MCF 10A (cell line): ENCODE data around the gene GAA. TPM values are rescaled to one million over a fixed set of nuclear protein-coding genes. Genes with fewer than 3 reads are reported as not detected.
"Not testable (repeated sequence)": the region's sequence is repeated elsewhere in the genome, so short reads cannot be mapped to it uniquely, and the experiment has no call there.

Source experiments
- BruUV-seq: library from RNA; stranded (reverse); fragments of 400-500 nt; replicated peaks from 2 replicates; lab custom pipeline; 2021; lab: Mats Ljungman, UMichigan
- CTCF ChIA-PET: fragments of 300-600 bp; sonication (Branson Sonifier 250); formaldehyde crosslinking; extraction: SDS; loops from one replicate; lab custom pipeline; 2021; ENCODE audit warnings: antibody characterized with exemption, inconsistent platforms; lab: Yijun Ruan, JAX
- POLR2A ChIA-PET: fragments of 300-600, 350-650 bp; sonication (Branson Sonifier 250); formaldehyde crosslinking; extraction: SDS; loops from one replicate; lab custom pipeline; 2020; ENCODE audit warnings: antibody characterized with exemption, inconsistent platforms; lab: Yijun Ruan, JAX
- DNase-seq: peaks from one replicate; pipeline ENCODE4 v3.0.0-alpha.2; 2018; ENCODE audit not compliant: unreplicated experiment
- H3K27ac Mint-ChIP-seq: one replicate; pipeline ENCODE4 v1.8.0; 2022; ENCODE audit warnings: mild to moderate bottlenecking, low read depth, mixed read lengths; ENCODE audit not compliant: unreplicated experiment
- H3K27me3 Mint-ChIP-seq: one replicate; pipeline ENCODE4 v1.8.0; 2022; ENCODE audit warnings: mixed read lengths; ENCODE audit not compliant: insufficient read depth, unreplicated experiment
- H3K36me3 Mint-ChIP-seq: one replicate; pipeline ENCODE4 v1.8.0; 2022; ENCODE audit warnings: mild to moderate bottlenecking, moderate library complexity, mixed read lengths; ENCODE audit not compliant: insufficient read depth, unreplicated experiment
- H3K4me1 Mint-ChIP-seq: one replicate; pipeline ENCODE4 v1.8.0; 2022; ENCODE audit warnings: mixed read lengths; ENCODE audit not compliant: insufficient read depth, unreplicated experiment
- H3K4me3 Mint-ChIP-seq: one replicate; pipeline ENCODE4 v1.8.0; 2022; ENCODE audit warnings: mild to moderate bottlenecking, moderate library complexity, mixed read lengths; ENCODE audit not compliant: unreplicated experiment
- H3K9me3 Mint-ChIP-seq: one replicate; pipeline ENCODE4 v1.8.0; 2022; ENCODE audit warnings: mixed read lengths; ENCODE audit not compliant: unreplicated experiment
- intact Hi-C: fragments of 100-400 bp; cut with micrococcal nuclease; formaldehyde crosslinking; loops from 2 replicates; pipeline ENCODE4 v1.14.1; 2022
- total RNA-seq: library from RNA; stranded (reverse); gene quantifications from 2 replicates; pipeline ENCODE4 v1.2.3, GENCODE V29; 2022
- TF ChIP-seq, protein P1 (sequence below): fragments of 200-600 bp; IDR thresholded peaks from one replicate; pipeline ENCODE4 v1.8.0; 2022; ENCODE audit warnings: antibody characterized with exemption, mild to moderate bottlenecking; ENCODE audit not compliant: unreplicated experiment

Gene GAA
- total RNA-seq, 1 experiment from 2014 or later = 26.0 TPM

DNA sequence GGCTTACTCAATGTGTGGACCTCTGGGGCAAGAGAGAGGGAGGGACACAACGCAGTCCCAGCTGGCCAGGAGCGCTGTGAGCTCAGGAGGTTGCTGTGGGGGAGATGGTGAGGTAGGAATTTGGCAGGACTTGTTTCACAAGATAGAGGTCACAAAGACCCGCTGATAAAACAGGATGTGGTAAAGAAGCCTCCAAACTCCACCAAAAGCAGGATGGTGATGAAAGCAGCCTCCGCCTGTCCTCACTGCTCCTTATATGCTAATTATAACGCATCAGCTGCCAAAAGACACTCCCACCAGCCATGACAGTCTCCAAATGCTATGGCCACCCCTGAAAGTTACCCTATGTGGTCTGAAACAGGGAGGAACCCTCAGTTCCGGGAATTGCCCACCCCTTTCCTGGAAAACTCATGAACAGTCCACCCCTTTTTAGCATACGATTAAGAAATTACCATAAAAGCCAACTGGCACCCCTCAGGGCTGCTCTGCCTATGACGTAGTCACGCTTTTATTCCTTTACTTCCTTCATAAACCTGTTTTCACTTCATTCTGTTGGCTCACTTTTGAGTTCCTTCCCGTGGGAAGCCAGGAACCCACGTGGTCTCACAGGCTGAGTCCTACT, 50.8 kb downstream of the GAA start:
- Mint-ChIP-seq H3K9me3 (no peaks in the 10 kb centered on the region), H3K4me3 (no peak overlapping the region), H3K27me3 (no peaks in the 10 kb centered on the region), H3K4me1 (peaks cover 7% of the 10 kb centered on the region), H3K36me3 (peaks cover 16% of the 10 kb centered on the region), H3K27ac (no peak overlapping the region)
- DNase-seq = no peak
- POLR2A ChIA-PET = no interaction called here
- TF ChIP-seq, protein P1, sequence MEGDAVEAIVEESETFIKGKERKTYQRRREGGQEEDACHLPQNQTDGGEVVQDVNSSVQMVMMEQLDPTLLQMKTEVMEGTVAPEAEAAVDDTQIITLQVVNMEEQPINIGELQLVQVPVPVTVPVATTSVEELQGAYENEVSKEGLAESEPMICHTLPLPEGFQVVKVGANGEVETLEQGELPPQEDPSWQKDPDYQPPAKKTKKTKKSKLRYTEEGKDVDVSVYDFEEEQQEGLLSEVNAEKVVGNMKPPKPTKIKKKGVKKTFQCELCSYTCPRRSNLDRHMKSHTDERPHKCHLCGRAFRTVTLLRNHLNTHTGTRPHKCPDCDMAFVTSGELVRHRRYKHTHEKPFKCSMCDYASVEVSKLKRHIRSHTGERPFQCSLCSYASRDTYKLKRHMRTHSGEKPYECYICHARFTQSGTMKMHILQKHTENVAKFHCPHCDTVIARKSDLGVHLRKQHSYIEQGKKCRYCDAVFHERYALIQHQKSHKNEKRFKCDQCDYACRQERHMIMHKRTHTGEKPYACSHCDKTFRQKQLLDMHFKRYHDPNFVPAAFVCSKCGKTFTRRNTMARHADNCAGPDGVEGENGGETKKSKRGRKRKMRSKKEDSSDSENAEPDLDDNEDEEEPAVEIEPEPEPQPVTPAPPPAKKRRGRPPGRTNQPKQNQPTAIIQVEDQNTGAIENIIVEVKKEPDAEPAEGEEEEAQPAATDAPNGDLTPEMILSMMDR = no peak
- intact Hi-C loops = no loop called here
- BruUV-seq = no TSS peak
- CTCF ChIA-PET = interaction anchor here (1.0 kb wide), 1 partner anchor 44 kb away, joined by 3 read pairs; no protein-coding TSS in a partner anchor

DNA sequence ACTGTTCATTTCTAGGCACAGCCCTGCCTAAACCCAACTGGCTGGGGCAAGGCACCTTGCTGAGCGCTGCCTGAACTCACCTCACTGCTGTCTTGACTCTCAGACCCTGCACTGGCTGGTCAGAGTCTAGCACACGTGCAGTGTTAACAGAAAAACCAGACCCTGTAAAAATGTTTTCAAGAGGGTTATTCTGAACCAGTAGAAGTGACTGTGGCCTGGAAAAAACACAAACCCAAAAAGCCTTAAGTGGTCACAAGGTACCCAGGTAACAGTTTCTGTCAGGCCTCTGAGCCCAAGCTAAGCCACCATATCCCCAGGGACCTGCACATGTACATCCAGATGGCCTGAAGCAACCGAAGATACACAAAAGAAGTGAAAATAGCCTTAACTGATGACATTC, 51.6 kb downstream of the GAA start:
- DNase-seq = no peak
- CTCF ChIA-PET = no interaction called here
- H3K27ac Mint-ChIP-seq = no peak overlapping the region
- BruUV-seq = no TSS peak
- no peak overlapping the region for H3K4me3 Mint-ChIP-seq
- peaks cover 7% of the 10 kb centered on the region for H3K4me1 Mint-ChIP-seq
- no peaks in the 10 kb centered on the region for H3K27me3 Mint-ChIP-seq
- TF ChIP-seq, protein P1 = no peak
- POLR2A ChIA-PET = no interaction called here
- peaks cover 13% of the 10 kb centered on the region for H3K36me3 Mint-ChIP-seq
- no peaks in the 10 kb centered on the region for H3K9me3 Mint-ChIP-seq
- intact Hi-C loops = no loop called here

DNA sequence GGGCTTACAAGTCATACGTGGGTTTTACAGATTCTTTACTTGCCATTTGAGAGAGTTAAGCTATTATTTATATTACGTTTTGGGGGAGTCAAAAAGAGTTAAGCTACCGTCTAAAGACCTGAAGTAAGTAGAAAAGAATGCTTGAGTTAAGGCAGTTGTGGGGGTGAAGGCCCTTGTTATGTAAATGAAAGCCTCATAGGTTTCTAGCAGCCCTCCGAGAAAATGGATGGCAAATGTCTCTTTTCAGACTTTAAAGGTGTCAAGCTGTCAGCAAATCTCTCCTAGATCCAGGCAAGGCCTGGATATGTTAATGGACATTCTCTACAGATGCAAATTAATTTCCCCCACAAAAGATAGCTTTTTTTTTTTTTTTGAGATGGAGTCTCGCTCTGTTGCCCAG, 52.8 kb downstream of the GAA start:
- no peak overlapping the region for H3K27ac Mint-ChIP-seq
- H3K9me3 Mint-ChIP-seq = no peaks in the 10 kb centered on the region
- no peak overlapping the region for H3K4me3 Mint-ChIP-seq
- H3K27me3 Mint-ChIP-seq = no peaks in the 10 kb centered on the region
- H3K36me3 Mint-ChIP-seq = peaks cover 3% of the 10 kb centered on the region
- DNase-seq = no peak
- BruUV-seq = no TSS peak
- peaks cover 7% of the 10 kb centered on the region for H3K4me1 Mint-ChIP-seq
- intact Hi-C loops = no loop called here
- TF ChIP-seq, protein P1 = no peak
- POLR2A ChIA-PET = no interaction called here
- CTCF ChIA-PET = no interaction called here

DNA sequence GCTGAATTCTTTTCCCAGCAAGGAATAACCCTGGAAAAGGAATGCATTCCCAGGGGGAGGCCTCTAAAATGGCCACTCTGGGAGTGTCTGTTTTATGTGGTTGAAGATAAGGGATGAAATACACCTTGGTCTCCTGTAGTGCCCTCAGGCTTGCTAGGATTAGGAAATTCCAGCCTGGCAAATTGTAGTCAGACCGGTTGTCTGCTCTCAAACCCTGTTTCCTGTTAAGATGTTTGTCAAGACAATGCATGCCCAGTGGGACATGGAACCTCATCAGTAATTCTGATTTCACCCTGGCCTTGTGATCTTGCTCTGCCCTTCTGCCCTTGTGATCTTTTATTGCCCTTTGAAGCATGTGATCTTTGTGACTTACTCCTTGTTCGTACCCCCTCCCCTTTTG, 54.2 kb downstream of the GAA start:
- H3K27me3 Mint-ChIP-seq, H3K4me1 Mint-ChIP-seq, intact Hi-C loops, BruUV-seq, H3K36me3 Mint-ChIP-seq, H3K27ac Mint-ChIP-seq, POLR2A ChIA-PET, H3K9me3 Mint-ChIP-seq, DNase-seq, H3K4me3 Mint-ChIP-seq: not testable (repeated sequence)
- CTCF ChIA-PET = interaction anchor here (0.7 kb wide), 1 partner anchor 32 kb away, joined by 3 read pairs; no protein-coding TSS in a partner anchor
